Right atrium auricular region (tissue), 2 donors: ENCODE results near the gene NDUFAF8. TPM values are rescaled to one million over a fixed set of nuclear protein-coding genes. Genes with fewer than 3 reads are reported as not detected.

Source experiments
- DNase-seq: peaks from one replicate; pipeline ENCODE4 v3.0.0-alpha.2; 2019; ENCODE audit warnings: low spot score
- H3K27ac ChIP-seq, 2 donors: fragments of 200-600 bp; sonication (generic); 1 replicate in 1 of 2; 2 replicates in 1 of 2; pipeline ENCODE4 v1.5.1; 2016 to 2019
- H3K27me3 ChIP-seq, 2 donors: fragments of 200-600 bp; sonication (generic); one replicate each; pipeline versions ENCODE4 v1.5.1 to v1.6.0; 2017 to 2019
- H3K36me3 ChIP-seq: fragments of 200-600 bp; sonication (generic); one replicate; pipeline ENCODE4 v1.5.1; 2016
- H3K4me1 ChIP-seq, 2 donors: fragments of 200-600 bp; sonication (generic); one replicate each; pipeline versions ENCODE4 v1.5.1 to v1.6.0; 2017 to 2019
- H3K4me3 ChIP-seq, 2 donors: fragments of 200-600 bp; sonication (generic); 1 replicate in 1 of 2; 2 replicates in 1 of 2; pipeline ENCODE4 v1.5.1; 2017 to 2019; ENCODE audit warnings: mild to moderate bottlenecking in 1 of 2, moderate library complexity in 1 of 2
- H3K9me3 ChIP-seq, 2 donors: fragments of 200-600 bp; sonication (generic); one replicate each; pipeline ENCODE4 v1.5.1; 2019
- total RNA-seq, 2 donors: library from RNA; depleted of rRNA; stranded (reverse); fragments of >200 nt; gene quantifications; one replicate each; pipeline ENCODE4 v1.1.0, GENCODE V29; 2016
- TF ChIP-seq, protein P1 (sequence below), 2 donors: fragments of 200-600 bp; sonication (generic); IDR thresholded peaks; one replicate each; pipeline ENCODE4 v1.5.1; 2019; ENCODE audit warnings: antibody characterized with exemption in 2 of 2

The NDUFAF8 gene
- total RNA-seq, 2 donors from 2014 or later = 53.1 to 53.5 TPM

DNA sequence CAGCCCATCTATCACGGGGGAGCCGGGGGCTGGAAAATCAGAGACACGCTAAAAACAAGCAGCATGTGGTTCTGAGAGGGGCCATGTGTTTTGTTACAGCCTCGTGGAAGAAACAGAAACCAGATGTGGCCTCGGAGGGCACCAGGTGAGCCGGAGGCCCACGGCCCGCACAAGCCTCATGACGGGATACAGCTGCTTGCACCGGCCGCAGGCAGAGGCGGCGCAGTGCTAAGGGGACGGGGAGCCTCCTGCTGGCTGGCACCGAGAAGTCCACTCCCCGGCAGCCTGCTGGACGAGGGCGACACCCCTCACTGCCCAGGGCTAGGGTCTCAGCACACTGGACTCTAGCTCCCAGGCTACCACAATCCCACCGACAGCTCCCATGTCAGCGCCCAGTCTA lies 19.2 kb downstream of the NDUFAF8 start:
- DNase-seq = no peak
- H3K4me1 ChIP-seq = peaks cover 0 to 15% of the 10 kb centered on the region in 2 donors
- H3K27me3 ChIP-seq = no peaks in the 10 kb centered on the region
- TF ChIP-seq, protein P1, sequence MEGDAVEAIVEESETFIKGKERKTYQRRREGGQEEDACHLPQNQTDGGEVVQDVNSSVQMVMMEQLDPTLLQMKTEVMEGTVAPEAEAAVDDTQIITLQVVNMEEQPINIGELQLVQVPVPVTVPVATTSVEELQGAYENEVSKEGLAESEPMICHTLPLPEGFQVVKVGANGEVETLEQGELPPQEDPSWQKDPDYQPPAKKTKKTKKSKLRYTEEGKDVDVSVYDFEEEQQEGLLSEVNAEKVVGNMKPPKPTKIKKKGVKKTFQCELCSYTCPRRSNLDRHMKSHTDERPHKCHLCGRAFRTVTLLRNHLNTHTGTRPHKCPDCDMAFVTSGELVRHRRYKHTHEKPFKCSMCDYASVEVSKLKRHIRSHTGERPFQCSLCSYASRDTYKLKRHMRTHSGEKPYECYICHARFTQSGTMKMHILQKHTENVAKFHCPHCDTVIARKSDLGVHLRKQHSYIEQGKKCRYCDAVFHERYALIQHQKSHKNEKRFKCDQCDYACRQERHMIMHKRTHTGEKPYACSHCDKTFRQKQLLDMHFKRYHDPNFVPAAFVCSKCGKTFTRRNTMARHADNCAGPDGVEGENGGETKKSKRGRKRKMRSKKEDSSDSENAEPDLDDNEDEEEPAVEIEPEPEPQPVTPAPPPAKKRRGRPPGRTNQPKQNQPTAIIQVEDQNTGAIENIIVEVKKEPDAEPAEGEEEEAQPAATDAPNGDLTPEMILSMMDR (IDR thresholded peaks at IDR 0.05) = no peak
- H3K4me3 ChIP-seq = no peak overlapping the region
- H3K9me3 ChIP-seq = no peaks in the 10 kb centered on the region
- peaks cover 31% of the 10 kb centered on the region for H3K36me3 ChIP-seq
- H3K27ac ChIP-seq = no peak overlapping the region

DNA sequence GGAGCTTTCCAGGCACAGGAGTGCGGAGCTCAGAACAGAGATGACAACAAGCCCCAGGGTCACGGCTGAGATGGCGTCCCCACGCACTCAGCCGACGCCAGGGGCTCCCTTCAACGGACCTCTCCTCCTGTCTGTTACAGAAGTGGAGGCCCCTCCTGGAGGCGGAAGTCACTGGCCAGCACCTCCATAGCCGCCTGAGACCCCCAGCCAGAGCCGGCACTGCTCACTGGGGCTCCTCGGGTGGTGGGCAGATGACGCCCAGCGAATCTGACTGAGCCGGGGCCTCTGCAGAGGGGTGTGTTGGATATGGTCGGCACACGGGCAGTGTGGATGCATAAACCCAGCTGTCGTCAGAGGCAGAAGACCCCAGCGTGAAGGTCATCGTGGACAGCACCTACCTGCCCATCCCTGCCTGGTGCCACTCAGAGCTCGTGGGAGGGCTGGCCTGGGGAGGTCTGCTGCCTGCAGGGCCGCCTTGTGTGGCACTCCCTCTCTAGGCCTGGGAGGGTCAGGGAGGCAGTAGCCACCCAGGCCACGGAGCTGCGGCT lies 20.0 kb downstream of the NDUFAF8 start:
- TF ChIP-seq, protein P1 (IDR thresholded peaks at IDR 0.05) = no peak
- Histone ChIP-seq H3K9me3 (no peaks in the 10 kb centered on the region), H3K4me3 (no peak overlapping the region), H3K27ac (no peak overlapping the region), H3K27me3 (no peaks in the 10 kb centered on the region), H3K36me3 (peaks cover 36% of the 10 kb centered on the region), H3K4me1 (peaks cover 0 to 15% of the 10 kb centered on the region in 2 donors)
- DNase-seq = no peak

DNA sequence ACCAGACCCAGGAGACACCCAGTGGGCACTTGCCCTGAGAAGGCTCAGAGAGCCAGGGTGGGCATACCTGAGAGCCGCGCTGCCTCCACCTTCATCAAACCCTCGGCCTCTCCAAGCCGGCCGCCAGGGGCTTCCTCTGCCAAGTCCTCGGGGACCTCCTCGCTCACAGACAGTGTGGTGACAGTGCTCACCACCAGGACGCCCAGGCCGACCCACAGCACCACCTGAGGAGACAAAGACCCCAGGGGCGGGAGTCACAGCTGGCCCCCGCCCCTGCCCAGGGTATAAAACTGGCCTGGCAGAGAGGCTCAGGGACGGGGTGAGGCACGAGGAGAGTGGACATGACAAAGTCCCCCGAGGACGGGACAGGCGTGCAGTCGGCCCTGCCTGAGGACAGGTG lies 21.1 kb downstream of the NDUFAF8 start:
- DNase-seq = no peak
- Histone ChIP-seq H3K27ac (no peak overlapping the region), H3K4me1 (peaks cover 0 to 7% of the 10 kb centered on the region in 2 donors), H3K9me3 (no peaks in the 10 kb centered on the region), H3K36me3 (peaks cover 46% of the 10 kb centered on the region), H3K27me3 (no peaks in the 10 kb centered on the region), H3K4me3 (no peak overlapping the region)
- TF ChIP-seq, protein P1 (IDR thresholded peaks at IDR 0.05) = no peak

DNA sequence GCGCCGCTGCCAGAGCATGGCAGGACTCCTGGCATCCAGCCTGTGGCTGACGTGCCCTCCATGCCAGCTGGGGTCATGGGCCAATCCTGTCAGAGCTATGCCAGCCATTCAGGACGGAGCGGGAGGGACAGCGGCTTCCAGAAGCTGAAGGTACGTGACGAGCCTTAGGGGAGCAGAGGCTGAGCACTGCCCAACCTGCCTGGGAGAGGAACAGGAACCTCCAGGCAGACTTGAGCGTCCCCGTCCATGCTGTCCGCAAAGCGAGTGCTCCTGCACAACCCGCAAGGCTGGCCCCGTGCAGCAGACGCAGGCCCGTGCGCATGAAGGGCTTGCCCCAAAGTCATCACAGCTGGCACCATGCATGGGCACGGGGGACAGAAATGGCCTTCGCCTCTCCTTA lies 21.5 kb downstream of the NDUFAF8 start:
- no peak for DNase-seq
- TF ChIP-seq, protein P1 (IDR thresholded peaks at IDR 0.05) = no peak
- no peak overlapping the region for H3K4me3 ChIP-seq
- H3K27ac ChIP-seq = no peak overlapping the region
- no peaks in the 10 kb centered on the region for H3K9me3 ChIP-seq
- H3K36me3 ChIP-seq = peaks cover 51% of the 10 kb centered on the region
- peaks cover 0 to 2% of the 10 kb centered on the region in 2 donors for H3K4me1 ChIP-seq
- H3K27me3 ChIP-seq = no peaks in the 10 kb centered on the region

DNA sequence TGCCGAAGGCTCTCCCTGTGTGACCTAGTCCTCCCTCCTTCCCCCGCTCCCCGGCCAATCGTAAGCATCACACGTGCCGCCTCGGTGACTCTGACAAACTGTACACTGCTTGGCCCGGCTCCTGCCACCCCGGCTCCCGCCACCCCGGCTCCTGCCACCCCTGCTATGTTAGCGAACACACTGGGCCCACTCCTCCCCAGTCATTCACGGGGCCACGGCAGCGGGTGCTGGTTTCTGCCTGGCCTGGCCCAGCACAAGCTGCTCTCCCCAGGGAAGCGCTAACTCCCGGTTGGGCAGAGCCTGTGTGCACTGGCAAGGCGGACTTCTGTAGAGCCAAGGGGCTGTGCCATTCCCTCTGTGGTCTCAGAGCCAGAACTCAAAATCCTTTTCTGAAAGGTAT lies 22.0 kb downstream of the NDUFAF8 start:
- no peaks in the 10 kb centered on the region for H3K9me3 ChIP-seq
- no peak overlapping the region for H3K27ac ChIP-seq
- no peak for DNase-seq
- no peaks in the 10 kb centered on the region for H3K27me3 ChIP-seq
- no peaks in the 10 kb centered on the region for H3K4me1 ChIP-seq
- peaks cover 52% of the 10 kb centered on the region for H3K36me3 ChIP-seq
- TF ChIP-seq, protein P1 (IDR thresholded peaks at IDR 0.05) = no peak
- no peak overlapping the region for H3K4me3 ChIP-seq
